Measurements from ENCODE around the gene IQGAP1. TPM values are rescaled to one million over a fixed set of nuclear protein-coding genes. Genes with fewer than 3 reads are reported as not detected.

The IQGAP1 gene
- total RNA-seq, 1 experiment from 2014 or later: 72.4 TPM

DNA sequence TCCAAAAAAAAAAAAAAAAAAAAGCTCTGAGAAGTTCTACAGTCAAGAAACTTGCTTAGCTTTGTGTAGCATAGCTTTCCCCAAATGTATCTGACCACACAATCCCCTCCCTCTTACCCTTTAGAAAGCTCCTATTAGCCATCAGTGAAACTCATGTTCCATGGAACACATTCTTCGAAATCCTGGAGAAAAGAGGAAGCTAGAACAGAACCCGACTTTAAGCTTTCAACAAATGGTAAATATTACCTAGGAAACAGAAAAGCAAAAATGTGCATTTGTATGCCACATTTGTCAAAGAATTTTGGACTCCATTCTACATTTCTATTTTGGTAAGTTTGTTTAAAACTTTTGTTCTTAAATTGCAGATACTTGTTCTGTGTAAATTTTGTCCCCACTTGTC is 124.2 kb downstream of the IQGAP1 start:
- Histone ChIP-seq H2BK20ac (ENCODE audit: low read depth, low read length, poor library complexity, severe bottlenecking) (no peak overlapping the region), H2BK15ac (ENCODE audit: low read depth, low read length) (no peak overlapping the region), H4K8ac (replicated peaks; ENCODE audit: insufficient read length, low read depth, low read length) (no peak overlapping the region), H3K9me3 (ENCODE audit: control insufficient read depth, low read depth, low read length) (no peaks in the 10 kb centered on the region), H3K9ac (ENCODE audit: extremely low read depth, insufficient read length, low read length) (no peak overlapping the region), H3K4ac (ENCODE audit: low read depth, low read length) (no peak overlapping the region), H4K91ac (ENCODE audit: insufficient read length, low read depth, low read length) (no peak overlapping the region), H3K14ac (ENCODE audit: insufficient read depth, low read length) (no peak overlapping the region), H2BK120ac (ENCODE audit: low read depth, low read length, poor library complexity, severe bottlenecking) (no peak overlapping the region), H3K23me2 (ENCODE audit: insufficient read length, low read depth, low read length, poor library complexity, severe bottlenecking) (no peaks in the 10 kb centered on the region), H3K18ac (ENCODE audit: insufficient read length, low read depth, low read length) (no peak overlapping the region), H3K27me3 (ENCODE audit: insufficient read depth, low read length) (no peaks in the 10 kb centered on the region), H3K4me1 (ENCODE audit: insufficient read depth, low read length) (no peaks in the 10 kb centered on the region; the same call in 1 of the 2 replicates), H4K20me1 (ENCODE audit: control insufficient read depth, insufficient read depth, insufficient read length) (no peaks in the 10 kb centered on the region), H3K79me2 (ENCODE audit: insufficient read depth, low read length) (no peaks in the 10 kb centered on the region), H2BK12ac (ENCODE audit: insufficient read length, low read depth, low read length) (no peak overlapping the region), H2AFZ (ENCODE audit: low read length) (no peak overlapping the region), H2BK5ac (ENCODE audit: insufficient read length, low read length) (no peak overlapping the region), H3K27ac (ENCODE audit: insufficient read length, low read depth, low read length) (no peak overlapping the region), H3K56ac (ENCODE audit: insufficient read length, low read depth, low read length) (no peak overlapping the region), H3K79me1 (ENCODE audit: insufficient read depth, low read depth, low read length, poor library complexity, severe bottlenecking) (no peaks in the 10 kb centered on the region), H2AK5ac (ENCODE audit: insufficient read length, low read length) (no peak overlapping the region), H3T11ph (ENCODE audit: low read length) (no peak overlapping the region), H3K23ac (ENCODE audit: insufficient read length, low read depth, low read length) (no peak overlapping the region), H4K5ac (ENCODE audit: insufficient read length, low read depth, low read length) (no peak overlapping the region), H3K4me2 (ENCODE audit: insufficient read depth, insufficient read length, low read length) (no peak overlapping the region)
- H3K9me3 Mint-ChIP-seq: peaks cover 7 to 13% of the 10 kb centered on the region in 2 experiments
- 0 out of 4 replicates have a peak, but pooled peaks cover 0 to 2% of the 10 kb centered on the region in 2 experiments for H3K4me1 Mint-ChIP-seq
- no CpG with 5 or more reads among the region's 2 CpGs for WGBS (ENCODE audit: extremely low coverage, insufficient read length, low lambda C conversion rate)
- peaks cover 2 to 16% (median 4%) of the 10 kb centered on the region in 3 experiments; a peak in 3 of 7 replicates for H3K36me3 Mint-ChIP-seq (ENCODE audit: insufficient read depth in 1 of 3, low read depth in 3 of 3)
- TF ChIP-seq, protein P1, sequence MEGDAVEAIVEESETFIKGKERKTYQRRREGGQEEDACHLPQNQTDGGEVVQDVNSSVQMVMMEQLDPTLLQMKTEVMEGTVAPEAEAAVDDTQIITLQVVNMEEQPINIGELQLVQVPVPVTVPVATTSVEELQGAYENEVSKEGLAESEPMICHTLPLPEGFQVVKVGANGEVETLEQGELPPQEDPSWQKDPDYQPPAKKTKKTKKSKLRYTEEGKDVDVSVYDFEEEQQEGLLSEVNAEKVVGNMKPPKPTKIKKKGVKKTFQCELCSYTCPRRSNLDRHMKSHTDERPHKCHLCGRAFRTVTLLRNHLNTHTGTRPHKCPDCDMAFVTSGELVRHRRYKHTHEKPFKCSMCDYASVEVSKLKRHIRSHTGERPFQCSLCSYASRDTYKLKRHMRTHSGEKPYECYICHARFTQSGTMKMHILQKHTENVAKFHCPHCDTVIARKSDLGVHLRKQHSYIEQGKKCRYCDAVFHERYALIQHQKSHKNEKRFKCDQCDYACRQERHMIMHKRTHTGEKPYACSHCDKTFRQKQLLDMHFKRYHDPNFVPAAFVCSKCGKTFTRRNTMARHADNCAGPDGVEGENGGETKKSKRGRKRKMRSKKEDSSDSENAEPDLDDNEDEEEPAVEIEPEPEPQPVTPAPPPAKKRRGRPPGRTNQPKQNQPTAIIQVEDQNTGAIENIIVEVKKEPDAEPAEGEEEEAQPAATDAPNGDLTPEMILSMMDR (conservative IDR thresholded peaks at IDR 0.05): no peak
- no peak overlapping the region for H3K27ac Mint-ChIP-seq
- H3K27me3 Mint-ChIP-seq (ENCODE audit: low read depth): peaks cover 2% of the 10 kb centered on the region
- no peak for DNase-seq
- H3K4me3 Mint-ChIP-seq: no peak overlapping the region

All from H9 (cell line).